ENCODE results near the gene TBC1D20. TPM values are rescaled to one million over a fixed set of nuclear protein-coding genes. Genes with fewer than 3 reads are reported as not detected.

TBC1D20 gene
- total and polyA plus RNA-seq, 2 donors (not counting 3 experiments of a cell fraction or from before 2014, with no cell fraction given) = 34.3 to 36.1 TPM

- FAIRE-seq (no peak), DNase-seq (ENCODE audit: low read depth, low spot score) (no peak)
- CTCF ChIA-PET = interaction anchor here (1.1 to 3.3 kb wide), 2 partner anchors 19 to 61 kb away, joined by 3 to 23 read pairs; no protein-coding TSS in a partner anchor
- Histone ChIP-seq H3K9ac (replicated peaks; ENCODE audit: extremely low read depth, insufficient read depth, low read length) (no peak overlapping the region), H3K27ac (ENCODE audit: insufficient read depth, low read depth, low read length) (no peak overlapping the region), H3K4me3 (replicated peaks in 1 of 3; ENCODE audit: insufficient read depth in 1 of 3, low read depth in 1 of 3, low read length in 3 of 3) (no peak overlapping the region), H2AFZ (ENCODE audit: low read depth, low read length) (no peak overlapping the region), H3K36me3 (ENCODE audit: control insufficient read depth in 2 of 2, extremely low read depth in 1 of 2, insufficient read depth in 2 of 2, low read length in 2 of 2) (peaks cover 0 to 6% of the 10 kb centered on the region in 2 experiments), H4K20me1 (replicated peaks; ENCODE audit: control insufficient read depth, extremely low read depth, insufficient read depth, low read length) (no peaks in the 10 kb centered on the region), H3K4me1 (ENCODE audit: control insufficient read depth, extremely low read depth, insufficient read depth, low read length) (peaks cover 16% of the 10 kb centered on the region), H3K4me2 (ENCODE audit: insufficient read depth, low read length) (no peak overlapping the region), H3K9me1 (replicated peaks; ENCODE audit: control insufficient read depth, extremely low read depth, insufficient read depth, low read length) (no peaks in the 10 kb centered on the region), H3K9me3 (replicated peaks; ENCODE audit: control insufficient read depth, insufficient read depth, low read length) (no peaks in the 10 kb centered on the region), H3K27me3 (ENCODE audit: control insufficient read depth in 2 of 2, insufficient read depth in 2 of 2, low read length in 2 of 2) (no peaks in the 10 kb centered on the region), H3K79me2 (ENCODE audit: control insufficient read depth, insufficient read depth, low read length) (peaks cover 38% of the 10 kb centered on the region)
- dilution Hi-C loops (cut with MboI; ENCODE audit: extremely low pct_ligation_motif_present, low sequenced_read_pairs) (no loop called here), intact Hi-C loops (cut with micrococcal nuclease) (no loop called here)
- no TSS peak for BruUV-seq (replicated peaks)
- POLR2A ChIA-PET = no interaction called here
- TF ChIP-seq POLR2AphosphoS5 (IDR thresholded peaks at IDR 0.05; ENCODE audit: insufficient read depth, low read depth, low read length) (no peak), GATA2 (IDR thresholded peaks at IDR 0.05; ENCODE audit: insufficient read depth, insufficient read length, low read depth, low read length) (no peak), FOS (IDR thresholded peaks at IDR 0.05; ENCODE audit: borderline replicate concordance, insufficient read depth, low read length) (no peak), POLR2A (IDR thresholded peaks at IDR 0.05; ENCODE audit: low read depth, low read length) (no peak), CTCF (IDR thresholded peaks at IDR 0.05; ENCODE audit: extremely low read depth in 1 of 2, insufficient read depth in 1 of 2, low read depth in 1 of 2, low read length in 2 of 2) (no peak), MAX (IDR thresholded peaks at IDR 0.05; ENCODE audit: insufficient read depth, insufficient read length) (no peak), JUN (IDR thresholded peaks at IDR 0.05; ENCODE audit: borderline replicate concordance, insufficient read depth, insufficient read length, low read depth) (no peak), MYC (IDR thresholded peaks at IDR 0.05; ENCODE audit: low read depth, low read length) (no peak)
Measured at GRCh38 chr20:412081-412480, 50.3 kb downstream of the TBC1D20 start.
